Measurements from ENCODE around the gene CTSF.
A peak's percentile ranks its signal among the peaks of the same experiment; 100 is the strongest.
"Not testable (repeated sequence)": the region's sequence is repeated elsewhere in the genome, so short reads cannot be mapped to it uniquely, and the experiment has no call there.

The CTSF gene

DNA sequence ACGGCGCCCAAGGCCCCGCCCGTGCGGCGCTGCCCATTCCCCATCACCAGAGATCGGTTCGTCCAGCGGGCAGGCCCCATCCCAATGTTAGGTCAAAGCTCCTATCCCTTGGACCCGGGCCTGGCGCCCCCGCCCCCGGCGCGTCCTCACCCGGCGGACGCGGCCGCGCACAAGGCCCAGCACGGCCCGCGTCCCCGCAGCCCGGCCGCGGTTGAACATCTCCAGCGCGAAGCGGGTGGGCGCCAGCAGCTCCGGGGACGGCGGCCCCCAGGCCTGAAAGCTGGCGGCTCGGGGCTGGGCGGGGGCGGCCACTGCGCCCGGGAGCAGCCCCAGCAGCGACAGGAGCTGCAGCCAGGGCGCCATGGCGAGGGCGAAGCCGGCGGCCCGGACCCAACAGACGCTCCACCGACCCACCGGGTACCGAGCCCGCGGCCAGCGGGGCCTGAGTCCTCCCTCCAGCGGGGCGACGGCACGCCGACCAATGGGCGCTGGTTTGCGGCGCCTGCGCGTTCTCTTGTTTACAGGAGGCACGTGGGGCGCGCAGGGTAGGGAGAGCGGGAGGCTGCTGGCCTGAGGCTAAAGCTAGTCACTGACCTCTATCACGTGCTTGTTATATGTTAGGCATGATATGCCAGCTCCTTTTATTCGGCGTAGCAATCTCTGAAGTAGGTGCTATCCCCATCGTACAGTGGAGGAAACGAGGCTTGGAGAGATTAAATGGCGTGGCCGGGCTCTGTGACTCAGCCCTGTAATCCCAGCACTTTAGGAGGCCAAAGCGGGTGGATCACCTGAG, at the start of gene CTSF:
TSS of gene CTSF (minus strand) at position 483 of the 793 bp plus-strand sequence. CDS start at position 363, 120 bp downstream.
- peak; percentile 72 for DNase-seq

DNA sequence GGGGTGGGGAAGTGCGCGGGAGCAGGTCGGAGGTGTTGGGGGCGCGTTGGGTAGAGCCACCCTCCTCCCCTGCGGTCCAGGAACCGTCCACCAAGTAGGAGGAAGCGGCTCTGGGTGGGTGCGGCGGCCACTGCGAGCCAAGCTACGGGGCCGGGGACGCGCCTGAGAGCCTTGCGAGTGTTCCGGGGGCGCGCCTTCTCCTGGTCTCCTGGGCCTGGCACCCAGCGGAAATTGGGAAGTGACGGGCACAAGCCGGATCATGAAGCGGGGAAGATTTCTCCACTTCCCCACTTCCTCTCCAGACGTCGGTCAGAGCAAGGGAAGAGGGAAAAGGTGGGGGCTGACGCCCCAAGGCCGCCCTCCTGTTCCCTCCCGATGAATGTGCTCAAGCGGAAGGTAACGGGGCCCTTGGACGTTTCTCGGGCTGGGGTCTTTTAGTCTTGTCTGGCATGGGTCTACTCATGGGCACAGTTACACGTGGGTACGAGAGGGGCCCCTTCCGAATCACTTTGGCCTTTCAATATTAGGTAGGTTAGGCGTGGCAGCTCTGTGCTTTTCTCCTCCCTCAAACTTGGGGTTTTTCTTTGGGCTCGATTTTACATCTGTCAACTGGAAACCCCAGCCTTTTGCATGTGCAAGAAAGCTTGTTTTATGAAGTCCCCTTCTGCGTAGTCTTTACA, 48.9 kb upstream of the CTSF start:
- DNase-seq: peak; percentile 62

DNA sequence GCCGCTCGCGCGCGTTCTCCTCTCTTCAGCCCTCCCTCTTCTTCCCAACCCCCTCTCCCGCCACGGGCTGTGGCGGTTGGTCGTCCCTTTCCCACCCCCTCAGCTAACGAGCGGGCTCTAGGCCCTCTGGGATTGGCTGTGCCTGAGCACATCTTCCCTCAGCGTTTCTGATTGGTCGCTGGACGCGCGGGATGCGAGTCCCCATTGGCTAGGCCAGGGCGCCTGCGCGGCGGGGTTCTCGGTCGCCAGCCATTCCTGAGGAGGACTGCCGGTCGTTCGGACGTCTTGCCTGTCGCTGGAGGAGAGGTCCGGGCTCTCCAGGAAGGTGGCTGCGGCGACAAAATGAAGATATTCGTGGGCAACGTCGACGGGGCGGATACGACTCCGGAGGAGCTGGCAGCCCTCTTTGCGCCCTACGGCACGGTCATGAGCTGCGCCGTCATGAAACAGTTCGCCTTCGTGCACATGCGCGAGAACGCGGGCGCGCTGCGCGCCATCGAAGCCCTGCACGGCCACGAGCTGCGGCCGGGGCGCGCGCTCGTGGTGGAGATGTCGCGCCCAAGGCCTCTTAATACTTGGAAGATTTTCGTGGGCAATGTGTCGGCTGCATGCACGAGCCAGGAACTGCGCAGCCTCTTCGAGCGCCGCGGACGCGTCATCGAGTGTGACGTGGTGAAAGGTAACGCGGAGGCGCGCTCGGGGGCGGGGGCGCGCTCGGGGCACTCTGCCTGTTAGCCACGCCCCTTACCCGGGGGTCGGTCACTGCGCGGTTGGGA, 48.2 kb upstream of the CTSF start, which contains the start of gene RBM14:
TSS of gene RBM14 (plus strand) at position 252 of the 776 bp plus-strand sequence. CDS start at position 343, 91 bp downstream.
- DNase-seq: peak; percentile 100

DNA sequence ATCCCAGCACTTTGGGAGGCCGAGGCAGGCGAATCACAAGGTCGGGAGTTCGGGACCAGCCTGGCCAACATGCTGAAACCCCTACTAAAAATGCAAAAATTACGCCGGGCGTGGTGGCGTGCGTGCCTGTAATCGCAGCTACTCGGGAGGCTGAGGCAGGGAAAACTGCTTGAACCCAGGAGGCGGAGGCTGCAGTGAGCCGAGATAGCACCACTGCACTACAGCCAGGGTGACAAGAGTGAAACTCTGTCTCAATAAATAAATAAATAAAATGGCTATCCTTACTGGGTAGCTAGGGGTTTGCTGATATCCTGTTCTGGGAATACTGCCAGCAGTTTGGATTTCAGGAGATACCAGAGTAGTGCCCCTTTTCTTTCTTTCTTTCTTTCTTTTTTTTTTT, 45.7 kb upstream of the CTSF start:
- DNase-seq: no peak

DNA sequence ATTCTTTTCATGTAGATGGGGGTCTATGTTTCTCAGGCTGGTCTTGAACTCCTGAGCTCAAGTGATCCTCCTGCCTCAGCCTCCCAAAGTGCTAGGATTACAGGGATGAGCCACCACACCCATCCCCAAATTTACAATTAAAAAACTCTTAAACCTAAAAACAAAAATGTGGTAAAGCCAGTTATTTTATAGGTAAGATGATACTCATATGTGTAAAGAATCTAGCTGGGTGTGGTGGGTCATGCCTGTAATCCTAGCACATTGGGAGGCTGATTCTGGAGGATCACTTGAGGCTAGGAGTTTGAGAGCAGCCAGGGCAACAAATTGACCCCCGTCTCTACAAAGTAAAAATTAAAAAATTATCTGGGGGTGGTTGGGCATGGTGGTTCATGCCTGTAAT, 44.1 kb upstream of the CTSF start:
- DNase-seq: no peak

DNA sequence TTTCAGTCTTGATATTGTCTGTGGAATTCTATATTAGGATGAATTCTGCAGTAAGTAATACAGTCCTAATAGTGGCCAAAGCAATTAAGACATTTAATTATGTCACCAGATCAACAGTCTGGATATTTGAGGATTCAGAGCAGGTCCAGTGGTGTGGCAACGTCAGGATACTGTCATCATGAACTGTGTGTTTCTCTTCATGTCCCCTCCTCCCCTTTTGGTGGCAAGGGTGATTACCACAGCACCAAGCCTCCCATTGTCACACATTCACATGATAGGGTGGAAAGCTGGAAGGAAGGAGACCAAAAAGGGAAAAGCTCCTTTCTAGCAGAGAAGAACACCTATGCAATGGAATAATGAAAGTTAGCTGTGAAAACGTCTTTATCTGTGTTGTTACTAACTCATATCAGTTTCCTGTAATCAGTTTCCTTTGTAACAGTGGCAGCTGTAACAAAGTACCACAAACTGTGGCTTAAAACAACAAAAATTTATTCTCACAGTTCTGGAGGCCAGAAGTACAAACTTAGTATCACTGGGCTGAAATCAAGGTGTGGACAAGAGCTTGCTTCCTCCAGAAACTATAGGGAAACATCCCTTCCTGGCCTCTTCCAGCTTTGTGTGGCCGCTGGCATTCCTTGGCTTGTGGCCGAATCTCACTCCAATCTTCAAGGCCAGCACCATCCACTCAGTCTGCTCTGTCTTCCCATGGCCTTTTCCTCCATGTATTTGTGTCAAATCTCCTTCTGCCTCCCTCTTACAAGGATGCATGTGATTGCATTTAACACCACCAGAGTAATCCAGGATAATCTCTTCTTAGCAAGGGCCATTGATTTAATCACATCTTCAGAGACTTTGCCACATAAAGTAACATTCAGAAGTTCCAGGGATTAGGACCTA, 41.6 kb upstream of the CTSF start:
- DNase-seq: no peak

DNA sequence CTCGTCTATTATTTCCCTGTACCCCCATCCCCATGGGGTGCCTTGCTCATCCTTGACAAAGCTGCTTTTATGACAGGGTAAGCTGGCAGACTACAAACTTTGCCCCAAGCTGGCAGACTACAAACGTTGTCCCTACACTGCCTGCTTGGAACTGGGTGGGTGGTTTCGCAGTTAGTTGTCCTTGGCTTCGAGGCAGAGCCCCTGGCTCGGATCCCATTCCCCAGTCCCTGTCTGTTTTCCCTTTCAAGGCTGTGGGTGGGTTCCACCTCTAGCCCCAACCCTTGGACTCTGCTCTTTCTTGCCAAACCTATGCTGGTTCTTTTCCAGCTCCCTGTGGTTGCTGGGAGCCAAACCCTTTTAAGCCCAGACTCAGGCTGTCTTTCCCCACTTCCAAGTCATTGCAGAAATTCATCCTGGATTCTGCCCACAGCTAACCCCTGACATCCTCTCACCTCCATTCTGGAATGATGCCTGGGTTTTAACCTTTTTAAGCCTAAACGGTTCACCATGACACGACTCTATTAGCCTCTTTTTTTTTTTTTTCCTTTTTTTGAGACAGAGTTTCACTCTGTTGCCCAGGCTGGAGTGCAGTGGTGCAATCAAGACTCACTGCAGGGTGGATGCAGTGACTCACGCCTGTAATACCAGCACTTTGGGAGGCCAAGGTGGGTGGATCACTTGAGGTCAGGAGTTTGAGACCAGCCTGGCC, 38.9 kb upstream of the CTSF start:
- no peak for DNase-seq

DNA sequence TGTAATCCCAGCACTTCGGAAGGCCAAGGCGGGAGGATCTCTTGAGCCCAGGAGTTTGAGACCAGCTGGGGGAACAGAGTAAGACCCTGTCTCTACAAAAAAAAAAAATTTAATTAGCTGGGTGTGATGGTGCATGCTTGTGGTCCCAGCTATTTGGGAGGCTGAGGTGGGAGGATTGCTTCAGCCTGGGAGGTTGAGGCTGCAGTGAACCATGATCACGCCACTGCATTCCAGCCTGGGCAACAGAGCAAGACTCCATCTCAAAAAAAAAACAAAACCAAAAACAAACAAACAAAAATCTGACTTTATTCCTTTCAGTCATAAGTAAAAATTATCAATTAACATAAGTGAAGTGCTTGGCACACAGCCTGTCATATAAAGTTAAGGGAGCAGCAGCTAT, 38.2 kb upstream of the CTSF start:
- not testable (repeated sequence) for DNase-seq

DNA sequence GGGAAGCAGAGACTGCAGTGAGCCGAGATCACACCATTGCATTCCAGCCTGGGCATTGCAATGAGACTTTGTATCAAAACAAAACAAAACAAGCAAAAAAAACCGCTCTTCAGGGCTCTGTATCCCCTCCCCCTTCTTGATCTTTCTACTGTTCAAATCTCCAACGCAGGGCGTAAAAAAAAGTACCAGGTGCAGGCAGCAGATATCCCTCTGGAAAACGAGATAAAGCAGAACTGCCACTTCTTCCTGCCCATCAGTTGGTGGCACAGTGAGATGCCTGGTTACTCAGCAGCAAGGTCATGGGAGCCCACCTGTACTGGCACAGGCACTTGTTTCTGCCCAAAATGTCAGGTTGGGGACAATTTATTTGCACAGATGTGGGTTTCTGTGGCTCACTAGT, 35.7 kb upstream of the CTSF start:
- no peak for DNase-seq

DNA sequence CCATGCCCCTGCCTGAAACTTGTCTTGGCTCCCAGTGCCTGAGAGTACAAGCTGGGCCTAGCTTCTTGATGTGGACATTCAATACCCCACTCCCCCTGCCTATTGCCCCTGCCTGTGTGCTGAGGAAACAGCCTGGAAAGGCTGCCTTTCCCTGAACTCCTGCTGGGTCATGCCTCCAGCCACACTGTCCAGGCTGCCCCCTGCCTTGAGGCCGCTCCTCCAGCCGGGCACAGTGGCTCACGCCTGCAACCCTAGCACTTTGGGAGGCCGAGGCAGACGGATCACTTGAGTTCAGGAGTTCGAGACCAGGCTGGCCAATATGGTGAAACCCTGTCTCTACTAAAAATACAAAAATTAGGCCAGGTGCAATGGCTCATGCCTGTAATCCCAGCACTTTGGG, 34.7 kb upstream of the CTSF start:
- DNase-seq: no peak

DNA sequence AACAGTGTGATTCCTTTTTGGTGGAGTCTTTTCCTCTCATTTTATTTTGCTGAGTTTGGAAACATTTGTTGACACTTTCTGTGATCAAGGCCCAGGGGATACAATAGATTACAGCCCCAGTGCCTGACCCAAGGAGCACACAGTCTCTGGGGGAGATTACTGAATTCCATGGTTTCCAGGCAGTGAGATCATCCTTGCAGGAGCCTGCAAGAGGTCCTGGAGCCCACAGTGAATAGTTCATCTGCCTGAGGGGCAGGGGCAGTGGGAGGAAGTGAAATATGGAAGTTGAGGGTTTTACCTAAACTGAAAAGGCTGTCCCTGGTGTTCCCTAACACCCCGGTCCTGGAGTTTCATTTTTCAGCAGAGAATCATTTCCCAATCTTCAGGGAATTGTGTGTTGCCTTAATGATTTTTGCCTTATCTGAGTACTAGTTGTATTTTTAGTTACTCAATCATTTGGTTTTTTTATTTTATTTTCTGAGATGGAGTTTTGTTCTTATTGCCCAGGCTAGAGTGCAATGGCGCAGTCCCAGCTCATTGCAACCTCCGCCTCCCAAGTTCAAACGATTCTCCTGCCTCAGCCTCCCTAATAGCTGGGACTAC, 32.3 kb upstream of the CTSF start:
- no peak for DNase-seq

DNA sequence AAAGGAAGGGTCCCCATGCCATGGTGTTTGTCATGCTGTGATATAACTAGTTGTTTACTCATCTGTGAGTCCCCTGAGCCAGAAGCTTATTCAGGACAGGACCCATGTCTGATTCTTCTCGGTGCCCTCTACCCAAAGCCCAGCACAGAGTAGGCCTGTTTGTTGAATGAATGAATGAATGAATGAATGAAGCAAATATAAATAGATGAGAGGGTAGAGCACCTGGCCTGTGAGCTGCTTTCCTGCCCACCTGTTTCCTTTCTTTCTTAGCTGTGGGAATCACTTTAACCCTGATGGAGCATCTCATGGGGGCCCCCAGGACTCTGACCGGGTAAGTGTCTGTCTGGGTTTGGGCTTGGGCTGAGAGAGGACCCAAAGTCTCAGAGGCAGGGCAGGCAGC, 31.8 kb upstream of the CTSF start:
- DNase-seq: no peak

DNA sequence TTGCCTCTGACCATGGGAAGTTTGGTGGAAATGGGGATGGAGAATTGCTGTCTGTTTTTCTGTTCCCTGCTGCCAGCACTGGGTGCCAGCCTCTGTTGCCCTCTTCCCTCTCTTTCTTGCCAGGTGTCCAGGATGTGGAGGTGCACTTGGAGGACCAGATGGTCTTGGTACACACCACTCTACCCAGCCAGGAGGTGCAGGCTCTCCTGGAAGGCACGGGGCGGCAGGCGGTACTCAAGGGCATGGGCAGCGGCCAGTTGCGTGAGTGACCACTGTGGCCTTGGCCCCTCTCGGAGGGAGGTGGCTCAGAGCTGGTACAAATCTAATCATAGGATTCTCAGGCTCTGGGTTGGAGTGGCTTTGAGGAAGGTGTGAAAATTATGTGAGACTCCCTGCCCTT, 30.6 kb upstream of the CTSF start:
- no peak for DNase-seq

DNA sequence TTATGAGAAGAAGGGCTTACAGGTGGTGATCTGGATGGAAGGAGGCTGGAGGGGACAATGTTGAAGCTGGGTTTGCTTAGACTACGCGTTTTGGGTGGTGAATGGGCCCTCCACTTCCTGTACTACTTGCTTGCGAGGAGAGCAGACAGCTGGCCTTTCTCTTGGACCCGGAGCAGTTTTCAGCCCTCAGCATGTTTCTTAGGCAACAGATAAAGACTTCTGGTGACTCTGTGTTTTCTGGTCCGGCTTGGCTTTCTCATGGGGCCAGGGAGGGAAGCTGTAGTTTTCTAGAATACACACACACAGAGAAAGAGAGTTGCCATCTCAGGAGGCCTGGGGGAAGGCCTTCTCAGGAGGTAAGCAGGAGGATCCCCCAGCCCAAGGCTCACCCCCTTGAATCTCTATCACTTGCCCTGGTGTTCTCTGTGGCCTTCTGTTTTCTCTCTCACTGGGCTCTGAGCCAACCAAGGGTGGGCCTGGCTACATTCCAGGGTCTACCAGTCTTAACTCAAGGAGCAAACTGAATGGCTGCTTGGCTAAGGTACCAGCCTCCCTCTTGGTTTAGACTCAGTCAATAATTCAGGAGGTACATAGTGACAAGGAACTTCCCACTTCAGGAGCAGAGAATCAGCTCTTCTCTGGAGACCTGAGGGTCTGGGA, 27.0 kb upstream of the CTSF start:
- DNase-seq: no peak

DNA sequence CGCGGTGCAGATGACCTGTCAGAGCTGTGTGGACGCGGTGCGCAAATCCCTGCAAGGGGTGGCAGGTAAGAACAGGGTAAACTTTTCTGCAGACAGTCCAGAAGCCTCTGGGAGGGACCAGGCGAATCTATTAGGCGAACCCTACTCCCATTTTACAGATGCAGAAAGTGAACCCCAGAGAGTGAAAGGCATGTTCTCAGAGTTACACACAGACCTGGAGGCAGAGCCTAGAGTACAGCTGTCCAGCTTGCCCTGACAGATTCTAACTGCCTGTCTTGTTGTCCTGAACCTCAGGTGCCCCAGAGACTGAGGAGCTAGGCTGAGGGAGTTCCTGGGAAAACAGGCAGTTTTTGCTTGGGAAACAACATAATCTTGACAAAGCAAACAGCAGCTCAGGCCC, 25.2 kb upstream of the CTSF start:
- no peak for DNase-seq

DNA sequence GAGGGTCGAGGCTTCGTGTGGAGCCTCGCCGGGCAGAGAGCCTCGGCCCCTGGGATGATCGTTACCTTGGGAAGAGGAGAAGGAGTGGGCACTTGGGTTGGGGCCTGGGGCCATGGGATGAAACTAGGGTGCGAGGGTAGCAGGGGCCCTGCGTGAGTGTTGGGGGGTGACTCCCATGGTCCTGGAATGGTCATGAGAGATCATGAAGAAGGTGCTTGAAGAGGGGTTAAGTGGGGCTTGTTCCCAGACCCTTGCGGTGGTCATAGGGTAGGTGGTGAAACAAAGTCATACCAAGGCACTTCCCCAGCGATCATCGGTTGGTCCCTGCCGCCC, 24.9 kb upstream of the CTSF start:
- no peak for DNase-seq

DNA sequence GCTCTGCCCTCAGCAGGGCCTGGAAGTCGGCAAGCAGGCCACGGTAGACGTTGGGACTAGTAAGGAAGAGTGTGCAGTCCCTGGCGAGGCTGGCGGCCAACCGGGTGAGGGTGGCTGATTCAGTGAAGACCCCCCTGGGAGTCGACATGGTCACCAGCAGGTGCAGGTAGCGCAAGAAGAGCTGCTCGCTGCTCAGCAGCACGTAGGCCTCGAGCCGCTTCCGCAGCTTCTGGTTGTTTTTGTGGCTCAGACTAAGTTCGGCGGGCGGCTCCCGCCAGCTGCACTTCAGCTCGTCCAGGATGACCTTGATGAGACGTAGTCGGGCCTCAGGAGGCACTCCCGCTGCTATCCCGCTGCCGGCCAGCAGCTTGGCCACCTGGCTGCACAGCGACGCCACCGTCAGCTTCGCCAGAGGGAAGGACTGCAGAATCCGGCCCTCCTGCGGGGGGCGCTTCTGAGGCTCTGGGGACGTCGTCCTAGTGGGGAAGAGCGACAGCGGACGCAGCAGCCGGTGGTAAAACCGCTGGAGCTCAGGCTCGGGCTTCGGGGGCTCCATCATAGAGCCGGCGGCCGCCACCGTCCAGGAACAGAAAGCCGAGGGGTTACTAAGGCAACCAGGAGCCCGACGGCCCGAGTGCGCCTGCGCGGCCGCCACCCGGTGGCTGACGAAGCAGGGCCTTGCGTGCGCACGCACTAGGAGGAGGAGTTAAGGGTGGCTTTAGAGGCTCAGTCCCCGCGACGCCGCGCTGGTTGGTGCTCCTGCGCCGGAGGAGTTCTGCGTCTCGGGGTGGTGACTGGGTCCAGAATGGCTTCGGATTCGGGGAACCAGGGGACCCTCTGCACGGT, 24.3 kb upstream of the CTSF start, which contains the start of the genes CCDC87 and CCS:
TSS of gene CCDC87 (minus strand) at position 607 of the 846 bp plus-strand sequence. CDS start at position 559, 48 bp downstream.
TSS of gene CCS (plus strand) at position 729 of the 846 bp plus-strand sequence. CDS start at position 806, 77 bp downstream.
- peak; percentile 96 for DNase-seq

DNA sequence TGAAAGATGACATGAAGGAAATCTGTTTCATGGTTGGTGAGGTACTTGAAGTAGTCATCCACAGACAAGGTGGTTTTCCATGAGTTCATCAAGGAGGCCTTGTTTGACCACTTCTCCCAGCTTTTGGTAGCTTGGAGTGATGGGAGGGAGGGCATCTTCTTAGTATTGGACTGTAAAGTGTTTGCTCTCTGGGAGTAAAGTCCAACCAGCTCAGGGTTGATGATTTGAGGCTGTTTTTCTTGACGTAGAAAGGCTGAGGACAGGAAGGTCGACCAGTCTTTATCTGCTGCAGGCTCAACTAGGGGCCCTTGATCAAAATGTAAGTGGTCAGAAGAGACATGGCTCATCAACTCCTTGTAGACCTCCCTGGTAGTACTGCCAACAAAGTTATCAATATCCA, 22.8 kb upstream of the CTSF start:
- DNase-seq: no peak

DNA sequence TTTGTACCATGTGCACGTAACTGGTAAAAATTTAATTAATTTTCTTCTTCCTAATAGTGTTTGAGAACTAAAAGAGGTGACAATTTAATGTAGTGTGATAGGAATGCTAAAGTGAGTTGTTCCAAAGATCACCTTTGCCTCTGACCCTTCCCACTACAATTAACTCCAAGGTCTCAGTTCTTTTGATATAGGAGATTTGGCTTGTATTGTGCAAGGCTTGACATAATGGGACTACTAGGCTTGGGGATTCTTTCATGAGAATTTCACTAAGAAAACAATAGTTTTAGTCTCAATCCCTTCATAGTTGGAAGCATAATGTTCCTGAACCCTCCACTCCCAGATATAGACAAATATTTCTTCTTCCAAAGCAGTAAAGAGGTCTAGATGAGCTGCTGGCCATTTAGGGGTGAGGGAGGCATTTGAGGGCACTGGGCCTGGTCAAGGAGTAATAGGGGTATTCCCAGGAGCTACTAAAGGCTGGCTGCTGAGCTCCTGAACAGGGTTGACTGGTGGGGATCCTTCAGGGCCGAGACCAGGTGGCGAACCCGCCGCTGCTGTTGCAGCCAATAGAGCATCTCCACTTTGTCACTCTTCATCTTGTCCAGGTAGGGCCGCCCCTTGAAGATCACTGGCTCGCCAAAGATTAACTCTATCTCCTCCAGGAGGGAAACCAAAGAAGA, 21.7 kb upstream of the CTSF start:
- no peak for DNase-seq

Data from NCI-H1092 (cell line).